Superior temporal gyrus (tissue), 1 donor: ENCODE data around the gene ARCN1.

Source experiments
- DNase-seq: peaks from one replicate; pipeline ENCODE4 v3.0.0-alpha.2; 2016; ENCODE audit errors: extremely low spot score

ARCN1 gene

GRCh38 chr11:118621071-118621783 is 49.0 kb downstream of the ARCN1 start:
- peak; percentile 84 for DNase-seq

- peak; percentile 31 for DNase-seq
Measured at GRCh38 chr11:118621784-118622375, 49.7 kb downstream of the ARCN1 start.

- peak; percentile 57 for DNase-seq
Measured at GRCh38 chr11:118622376-118623268, 50.4 kb downstream of the ARCN1 start.

GRCh38 chr11:118623269-118623655 is 51.1 kb downstream of the ARCN1 start:
- DNase-seq, result no peak

- DNase-seq, result peak; percentile 33
Measured at GRCh38 chr11:118625036-118625690, 53.0 kb downstream of the ARCN1 start.

- DNase-seq, result no peak
Measured at GRCh38 chr11:118625976-118626375, 53.8 kb downstream of the ARCN1 start.

- no peak for DNase-seq
Measured at GRCh38 chr11:118627566-118627965, 55.4 kb downstream of the ARCN1 start.

- DNase-seq, result no peak
Measured at GRCh38 chr11:118628031-118628430, 55.8 kb downstream of the ARCN1 start.

GRCh38 chr11:118628432-118628831 is 56.2 kb downstream of the ARCN1 start:
- DNase-seq, result no peak

- DNase-seq, result no peak
Measured at GRCh38 chr11:118628861-118629549, 56.8 kb downstream of the ARCN1 start.

- no peak for DNase-seq
Measured at GRCh38 chr11:118629761-118630661, 57.8 kb downstream of the ARCN1 start.

GRCh38 chr11:118631142-118631909 is 59.1 kb downstream of the ARCN1 start:
- no peak for DNase-seq

GRCh38 chr11:118632577-118633318 is 60.5 kb downstream of the ARCN1 start:
- DNase-seq, result no peak

GRCh38 chr11:118633319-118633690 is 61.1 kb downstream of the ARCN1 start:
- DNase-seq, result no peak

- no peak for DNase-seq
Measured at GRCh38 chr11:118633979-118634378, 61.8 kb downstream of the ARCN1 start.

GRCh38 chr11:118634431-118635236 is 62.4 kb downstream of the ARCN1 start:
- no peak for DNase-seq

- DNase-seq, result no peak
Measured at GRCh38 chr11:118635237-118635591, 63.0 kb downstream of the ARCN1 start.

GRCh38 chr11:118635642-118636041 is 63.4 kb downstream of the ARCN1 start:
- DNase-seq, result no peak
